ENCODE results near the gene CYREN.

DNA sequence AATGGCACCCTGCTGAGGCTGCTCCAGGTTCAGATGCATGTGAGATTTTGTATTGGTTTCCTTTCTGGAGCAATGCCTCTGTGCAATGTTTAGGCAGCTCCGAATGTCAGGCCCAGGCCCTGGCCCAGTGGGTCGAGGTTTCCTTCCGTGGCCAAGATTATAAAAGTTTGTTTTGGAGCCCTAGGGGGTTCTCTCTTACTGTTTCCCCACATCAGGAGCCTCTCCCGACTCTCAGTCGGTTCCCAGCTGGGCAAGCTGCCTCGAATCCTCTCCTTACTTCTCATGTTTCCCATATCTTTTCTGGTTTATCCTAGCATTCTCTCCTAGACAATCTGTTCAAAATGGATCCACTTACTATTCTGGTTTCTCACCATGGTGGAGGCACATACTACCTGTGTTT is 11.6 kb downstream of the CYREN start:
- no peak for TF ChIP-seq CTCF (IDR thresholded peaks at IDR 0.05)
- TF ChIP-seq REST (IDR thresholded peaks at IDR 0.05; ENCODE audit: insufficient read depth in 1 of 2, low read depth in 2 of 2, low read length in 1 of 2): no peak
- TF ChIP-seq POLR2AphosphoS5 (IDR thresholded peaks at IDR 0.05; ENCODE audit: low read depth, low read length): no peak
- no peak for TF ChIP-seq TCF7L2 (IDR thresholded peaks at IDR 0.05; ENCODE audit: low read depth, low read length)

Data from Panc1 (cell line).